H9 (cell line): Measurements from ENCODE around the gene RPS19BP1. TPM values are rescaled to one million over a fixed set of nuclear protein-coding genes. Genes with fewer than 3 reads are reported as not detected.
A peak's percentile ranks its signal among the peaks of the same experiment; 100 is the strongest.

ENCODE experiments used
- DNase-seq: peaks from one replicate; pipeline ENCODE4 v3.0.0-alpha.2; 2017
- H2AFZ ChIP-seq: one replicate; pipeline ENCODE4 v1.6.1; 2013; ENCODE audit warnings: mild to moderate bottlenecking, low read length, control low read depth, moderate library complexity
- H2AK5ac ChIP-seq: 2 replicates; pipeline ENCODE4 v1.6.1; 2013; ENCODE audit warnings: low read length, control low read depth, mixed read lengths; ENCODE audit not compliant: insufficient read length
- H2BK120ac ChIP-seq: one replicate; pipeline ENCODE4 v1.6.1; 2013; ENCODE audit warnings: low read depth, mild to moderate bottlenecking, low read length, control low read depth, inconsistent platforms; ENCODE audit not compliant: poor library complexity, severe bottlenecking
- H2BK12ac ChIP-seq: 2 replicates; pipeline ENCODE4 v1.6.1; 2013; ENCODE audit warnings: low read length, control low read depth, mixed read lengths, low read depth; ENCODE audit not compliant: insufficient read length
- H2BK15ac ChIP-seq: 2 replicates; pipeline ENCODE4 v1.6.1; 2013; ENCODE audit warnings: low read depth, low read length, control low read depth
- H2BK20ac ChIP-seq: one replicate; pipeline ENCODE4 v1.6.1; 2013; ENCODE audit warnings: low read depth, mild to moderate bottlenecking, low read length, control low read depth, inconsistent platforms; ENCODE audit not compliant: poor library complexity, severe bottlenecking
- H2BK5ac ChIP-seq: 2 replicates; pipeline ENCODE4 v1.6.1; 2013; ENCODE audit warnings: low read length, control low read depth, mixed read lengths; ENCODE audit not compliant: insufficient read length
- H3K14ac ChIP-seq: 2 replicates; pipeline ENCODE4 v1.6.1; 2013; ENCODE audit warnings: low read length, control low read depth; ENCODE audit not compliant: insufficient read depth
- H3K18ac ChIP-seq: 2 replicates; pipeline ENCODE4 v1.6.1; 2013; ENCODE audit warnings: low read depth, mild to moderate bottlenecking, mixed read lengths, low read length, control low read depth; ENCODE audit not compliant: insufficient read length
- H3K23ac ChIP-seq: 2 replicates; pipeline ENCODE4 v1.6.1; 2013; ENCODE audit warnings: low read length, control low read depth, mixed read lengths, low read depth; ENCODE audit not compliant: insufficient read length
- H3K23me2 ChIP-seq: 2 replicates; pipeline ENCODE4 v1.6.1; 2013; ENCODE audit warnings: low read depth, mild to moderate bottlenecking, mixed read lengths, low read length, control low read depth; ENCODE audit not compliant: insufficient read length, poor library complexity, severe bottlenecking
- H3K27ac ChIP-seq: 2 replicates; pipeline ENCODE4 v1.5.1; 2013; ENCODE audit warnings: low read length, control low read depth, mixed read lengths, low read depth; ENCODE audit not compliant: insufficient read length
- H3K27me3 ChIP-seq: 2 replicates; pipeline ENCODE4 v1.6.1; 2013; ENCODE audit warnings: low read length, control low read depth, inconsistent platforms; ENCODE audit not compliant: insufficient read depth
- H3K4ac ChIP-seq: 2 replicates; pipeline ENCODE4 v1.6.1; 2013; ENCODE audit warnings: low read depth, mild to moderate bottlenecking, control low read depth, inconsistent platforms, low read length, moderate library complexity
- H3K4me1 ChIP-seq: 2 replicates; pipeline ENCODE4 v1.6.1; 2013; ENCODE audit warnings: low read length, control low read depth, inconsistent platforms; ENCODE audit not compliant: insufficient read depth
- H3K4me2 ChIP-seq: 2 replicates; pipeline ENCODE4 v1.6.1; 2013; ENCODE audit warnings: low read length, control low read depth, mixed read lengths; ENCODE audit not compliant: insufficient read length, insufficient read depth
- H3K56ac ChIP-seq: 2 replicates; pipeline ENCODE4 v1.6.1; 2013; ENCODE audit warnings: low read depth, mild to moderate bottlenecking, mixed read lengths, low read length, control low read depth; ENCODE audit not compliant: insufficient read length
- H3K79me1 ChIP-seq: 2 replicates; pipeline ENCODE4 v1.6.1; 2013; ENCODE audit warnings: low read depth, mild to moderate bottlenecking, moderate library complexity, low read length, control low read depth, inconsistent platforms; ENCODE audit not compliant: insufficient read depth, poor library complexity, severe bottlenecking
- H3K79me2 ChIP-seq: 2 replicates; pipeline ENCODE4 v1.6.1; 2013; ENCODE audit warnings: low read length, control low read depth, inconsistent platforms; ENCODE audit not compliant: insufficient read depth
- H3K9ac ChIP-seq: 2 replicates; pipeline ENCODE4 v1.6.1; 2013; ENCODE audit warnings: low read length, control low read depth, mixed read lengths; ENCODE audit not compliant: insufficient read length; ENCODE audit errors: extremely low read depth
- H3K9me3 ChIP-seq: one replicate; pipeline ENCODE4 v1.6.1; 2013; ENCODE audit warnings: low read depth, low read length, inconsistent platforms; ENCODE audit not compliant: control insufficient read depth
- H3T11ph ChIP-seq: one replicate; pipeline ENCODE4 v1.6.1; 2013; ENCODE audit warnings: mild to moderate bottlenecking, low read length, control low read depth, inconsistent platforms
- H4K20me1 ChIP-seq: one replicate; pipeline ENCODE4 v1.6.1; 2013; ENCODE audit not compliant: control insufficient read depth, insufficient read length, insufficient read depth
- H4K5ac ChIP-seq: 2 replicates; pipeline ENCODE4 v1.6.1; 2013; ENCODE audit warnings: low read depth, mild to moderate bottlenecking, mixed read lengths, low read length, control low read depth; ENCODE audit not compliant: insufficient read length
- H4K8ac ChIP-seq: replicated peaks from 2 replicates; pipeline ENCODE4 v1.6.1; 2013; ENCODE audit warnings: low read length, control low read depth, mixed read lengths, low read depth; ENCODE audit not compliant: insufficient read length
- H4K91ac ChIP-seq: 2 replicates; pipeline ENCODE4 v1.6.1; 2013; ENCODE audit warnings: low read depth, mild to moderate bottlenecking, moderate library complexity, mixed read lengths, low read length, control low read depth; ENCODE audit not compliant: insufficient read length
- H3K27ac Mint-ChIP-seq, 3 experiments: 2 replicates in 2 of 3; 3 replicates in 1 of 3; pipeline ENCODE4 v1.8.0; 2020 to 2021; ENCODE audit warnings: mixed read lengths in 3 of 3, mild to moderate bottlenecking in 1 of 3, moderate library complexity in 1 of 3
- H3K27me3 Mint-ChIP-seq: 2 replicates; pipeline ENCODE4 v1.8.0; 2021; ENCODE audit warnings: low read depth, mild to moderate bottlenecking, moderate library complexity, mixed read lengths
- H3K36me3 Mint-ChIP-seq, 3 experiments: 2 replicates in 2 of 3; 3 replicates in 1 of 3; pipeline ENCODE4 v1.8.0; 2020 to 2021; ENCODE audit warnings: low read depth in 3 of 3, mixed read lengths in 3 of 3; ENCODE audit not compliant: insufficient read depth in 1 of 3
- H3K4me1 Mint-ChIP-seq, 2 experiments: 2 replicates each; pipeline ENCODE4 v1.8.0; 2020; ENCODE audit warnings: mixed read lengths in 2 of 2
- H3K4me3 Mint-ChIP-seq, 2 experiments: 2 replicates in 1 of 2; 3 replicates in 1 of 2; pipeline ENCODE4 v1.8.0; 2020 to 2021; ENCODE audit warnings: mild to moderate bottlenecking in 2 of 2, mixed read lengths in 2 of 2, moderate library complexity in 1 of 2
- H3K9me3 Mint-ChIP-seq, 2 experiments: 2 replicates in 1 of 2; 3 replicates in 1 of 2; pipeline ENCODE4 v1.8.0; 2020; ENCODE audit warnings: mild to moderate bottlenecking in 2 of 2, mixed read lengths in 2 of 2, moderate library complexity in 1 of 2
- CTCF ChIP-seq: fragments of 200-600 bp; sonication (generic); conservative IDR thresholded peaks from 3 replicates; pipeline ENCODE4 v1.8.0; 2021; ENCODE audit warnings: antibody characterized with exemption, mild to moderate bottlenecking
- WGBS: extraction: QIAGEN DNeasy Blood & Tissue Kit; methylation state at CpG from one replicate; pipeline ENCODE4 v1.1.7; 2013; ENCODE audit warnings: missing lambda C conversion rate, low lambda C conversion rate, mixed read lengths; ENCODE audit not compliant: insufficient read length; ENCODE audit errors: extremely low coverage; 5-methylcytosine and 5-hydroxymethylcytosine counted together
- total RNA-seq: library from RNA; stranded (reverse); gene quantifications from 2 replicates; pipeline ENCODE4 v1.2.1, GENCODE V29; 2021

Gene RPS19BP1
- total RNA-seq, 1 experiment from 2014 or later, result 65.0 TPM

- no peaks in the 10 kb centered on the region; the same call in 1 of the 2 replicates for H3K27me3 ChIP-seq
- H3K4me1 Mint-ChIP-seq, result peaks cover 10 to 16% of the 10 kb centered on the region in 2 experiments
- peak; percentile 83 for DNase-seq
- no peaks in the 10 kb centered on the region for H3K79me1 ChIP-seq
- H3K18ac ChIP-seq, result no peak overlapping the region
- no peak overlapping the region for H2BK12ac ChIP-seq
- no peak overlapping the region for H3T11ph ChIP-seq
- H3K56ac ChIP-seq, result no peak overlapping the region
- H3K27ac ChIP-seq, result no peak overlapping the region
- WGBS, result no CpG with 5 or more reads among the region's 39 CpGs
- H2AFZ ChIP-seq, result no peak overlapping the region
- H2BK120ac ChIP-seq, result no peak overlapping the region
- H2AK5ac ChIP-seq, result no peak overlapping the region
- no peak overlapping the region for H2BK5ac ChIP-seq
- H3K23me2 ChIP-seq, result no peaks in the 10 kb centered on the region
- H3K27ac Mint-ChIP-seq, result no peak overlapping the region
- no peak overlapping the region for H3K9ac ChIP-seq
- no peaks in the 10 kb centered on the region for H3K36me3 Mint-ChIP-seq
- H3K4me2 ChIP-seq, result peak overlapping the region; percentile 34
- no peak for TF ChIP-seq CTCF
- no peak overlapping the region for H3K4ac ChIP-seq
- no peaks in the 10 kb centered on the region for H3K9me3 Mint-ChIP-seq
- peak overlapping the region in 1 of 2 experiments; percentile 22; a peak in 2 of 5 replicates for H3K4me3 Mint-ChIP-seq
- no peak overlapping the region for H4K8ac ChIP-seq
- no peak overlapping the region for H2BK20ac ChIP-seq
- H4K20me1 ChIP-seq, result no peaks in the 10 kb centered on the region
- no peak overlapping the region for H3K23ac ChIP-seq
- H3K27me3 Mint-ChIP-seq, result peaks cover 79% of the 10 kb centered on the region
- no peaks in the 10 kb centered on the region for H3K79me2 ChIP-seq
- H3K9me3 ChIP-seq, result no peaks in the 10 kb centered on the region
- no peak overlapping the region for H4K5ac ChIP-seq
- H2BK15ac ChIP-seq, result no peak overlapping the region
- H3K14ac ChIP-seq, result no peak overlapping the region
- no peak overlapping the region for H4K91ac ChIP-seq
- no peaks in the 10 kb centered on the region for H3K4me1 ChIP-seq
Observed at GRCh38 chr22:39545386-39546365, 13.1 kb upstream of the RPS19BP1 start.
